GM12891 (cell line): Measurements from ENCODE around the gene MS4A4A.

ENCODE experiments used
- SPI1 ChIP-seq: IDR thresholded peaks from 2 replicates; pipeline ENCODE4 v1.6.1; 2011; ENCODE audit warnings: low read depth, low read length, control low read depth
- TAF1 ChIP-seq: IDR thresholded peaks from 2 replicates; pipeline ENCODE4 v1.6.1; 2011; ENCODE audit warnings: low read depth, low read length, control low read depth

- TF ChIP-seq TAF1 (no peak), SPI1 (no peak)
These were observed 28.8 kb upstream of the MS4A4A start for GRCh38 chr11:60251485-60252212.
